Measurements from ENCODE around the gene MYO9A. TPM values are rescaled to one million over a fixed set of nuclear protein-coding genes. Genes with fewer than 3 reads are reported as not detected.

Gene MYO9A
- total RNA-seq, 1 donor from 2014 or later, result 79.5 TPM

DNA sequence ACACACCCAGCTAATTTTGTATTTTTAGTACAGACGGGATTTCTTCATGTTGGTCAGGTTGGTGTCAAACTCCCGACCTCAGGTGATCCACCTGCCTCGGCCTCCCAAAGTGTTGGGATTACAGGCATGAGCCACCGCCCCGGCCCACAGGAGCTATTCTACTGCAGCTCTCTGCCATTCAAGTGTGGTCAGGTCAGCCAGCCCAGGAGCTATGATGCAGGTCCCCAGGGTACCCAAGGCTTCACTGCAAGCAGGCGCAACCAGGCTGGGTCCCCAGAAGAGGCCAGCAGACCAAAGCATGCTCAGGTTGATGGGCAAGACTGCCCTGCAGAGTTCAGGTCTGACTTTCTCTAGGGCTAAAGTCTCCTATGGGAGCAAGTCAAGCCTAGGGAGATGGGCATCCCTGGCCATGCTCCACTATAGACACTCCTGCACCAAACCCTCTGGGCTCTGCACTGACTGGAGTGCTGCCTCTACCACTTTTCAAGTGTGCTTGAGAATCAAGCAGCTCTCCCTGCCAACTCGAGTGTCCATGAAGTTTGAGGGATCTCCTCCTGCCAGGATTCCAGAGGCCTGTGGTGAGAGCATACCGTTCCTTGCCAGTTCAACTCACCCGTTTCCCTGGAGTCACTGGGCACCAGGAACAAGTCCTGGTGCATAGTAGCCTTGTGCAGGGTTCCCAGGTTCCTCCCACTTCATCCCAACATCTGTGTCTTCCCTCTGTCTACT lies 30.9 kb downstream of the MYO9A start:
- TF ChIP-seq, protein P1, sequence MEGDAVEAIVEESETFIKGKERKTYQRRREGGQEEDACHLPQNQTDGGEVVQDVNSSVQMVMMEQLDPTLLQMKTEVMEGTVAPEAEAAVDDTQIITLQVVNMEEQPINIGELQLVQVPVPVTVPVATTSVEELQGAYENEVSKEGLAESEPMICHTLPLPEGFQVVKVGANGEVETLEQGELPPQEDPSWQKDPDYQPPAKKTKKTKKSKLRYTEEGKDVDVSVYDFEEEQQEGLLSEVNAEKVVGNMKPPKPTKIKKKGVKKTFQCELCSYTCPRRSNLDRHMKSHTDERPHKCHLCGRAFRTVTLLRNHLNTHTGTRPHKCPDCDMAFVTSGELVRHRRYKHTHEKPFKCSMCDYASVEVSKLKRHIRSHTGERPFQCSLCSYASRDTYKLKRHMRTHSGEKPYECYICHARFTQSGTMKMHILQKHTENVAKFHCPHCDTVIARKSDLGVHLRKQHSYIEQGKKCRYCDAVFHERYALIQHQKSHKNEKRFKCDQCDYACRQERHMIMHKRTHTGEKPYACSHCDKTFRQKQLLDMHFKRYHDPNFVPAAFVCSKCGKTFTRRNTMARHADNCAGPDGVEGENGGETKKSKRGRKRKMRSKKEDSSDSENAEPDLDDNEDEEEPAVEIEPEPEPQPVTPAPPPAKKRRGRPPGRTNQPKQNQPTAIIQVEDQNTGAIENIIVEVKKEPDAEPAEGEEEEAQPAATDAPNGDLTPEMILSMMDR (IDR thresholded peaks at IDR 0.05; ENCODE audit: unreplicated experiment), result no peak
- peaks cover 26% of the 10 kb centered on the region for H3K9me3 Mint-ChIP-seq
- no peak overlapping the region for H3K4me3 Mint-ChIP-seq
- H3K27ac Mint-ChIP-seq, result no peak overlapping the region
- H3K27me3 Mint-ChIP-seq (ENCODE audit: low read depth), result no peaks in the 10 kb centered on the region
- peaks cover 28% of the 10 kb centered on the region for H3K36me3 Mint-ChIP-seq
- peaks cover 6% of the 10 kb centered on the region for H3K4me1 Mint-ChIP-seq
- no peak for DNase-seq (ENCODE audit: low spot score in 2 of 2, unreplicated experiment in 2 of 2)

DNA sequence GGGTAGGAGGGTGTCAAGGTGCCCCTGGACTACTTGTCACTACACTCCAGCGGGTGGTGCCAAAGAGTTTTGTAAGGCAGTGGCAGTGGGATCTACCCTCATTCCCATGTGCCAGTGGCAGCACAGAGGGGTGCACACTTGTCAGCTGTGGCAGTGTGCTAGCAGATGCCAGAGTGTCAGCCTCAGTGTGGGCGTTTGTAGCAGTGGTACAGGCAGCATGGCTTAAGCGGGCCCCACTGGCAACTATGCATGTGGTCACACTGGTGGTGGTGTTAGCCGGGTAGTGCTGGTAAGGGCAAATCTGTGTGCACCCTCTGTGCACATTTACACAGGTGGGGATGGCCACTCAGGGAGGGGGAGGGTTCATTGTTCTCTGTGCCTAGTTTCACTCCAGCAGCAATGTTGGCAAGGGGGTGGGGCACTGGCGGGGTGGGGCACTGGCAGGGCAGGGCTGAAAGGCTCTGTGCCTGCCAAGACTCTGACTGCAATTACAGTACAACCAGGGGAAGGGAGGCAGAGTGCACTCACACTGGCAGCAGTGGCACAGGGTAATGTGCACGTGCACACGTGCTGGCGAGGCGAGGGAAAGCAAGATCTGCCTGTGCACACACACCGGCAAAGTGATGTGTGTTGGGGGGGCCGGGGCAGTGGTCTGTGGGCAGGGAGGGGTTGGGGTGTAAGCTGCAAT lies 31.8 kb downstream of the MYO9A start:
- no peak overlapping the region for H3K4me3 Mint-ChIP-seq
- peaks cover 31% of the 10 kb centered on the region for H3K9me3 Mint-ChIP-seq
- H3K27ac Mint-ChIP-seq, result no peak overlapping the region
- no peaks in the 10 kb centered on the region for H3K27me3 Mint-ChIP-seq (ENCODE audit: low read depth)
- TF ChIP-seq, protein P1 (IDR thresholded peaks at IDR 0.05; ENCODE audit: unreplicated experiment), result no peak
- no peak for DNase-seq (ENCODE audit: low spot score in 2 of 2, unreplicated experiment in 2 of 2)
- H3K36me3 Mint-ChIP-seq, result peaks cover 28% of the 10 kb centered on the region
- H3K4me1 Mint-ChIP-seq, result no peaks in the 10 kb centered on the region

GRCh38 chr15:72082176-72082575 lies 35.8 kb downstream of the MYO9A start:
- no peak for DNase-seq (ENCODE audit: low spot score in 2 of 2, unreplicated experiment in 2 of 2)
- TF ChIP-seq, protein P1 (IDR thresholded peaks at IDR 0.05; ENCODE audit: unreplicated experiment), result no peak
- Mint-ChIP-seq H3K4me1 (no peaks in the 10 kb centered on the region), H3K27ac (no peak overlapping the region), H3K4me3 (no peak overlapping the region), H3K36me3 (peaks cover 24% of the 10 kb centered on the region), H3K9me3 (peaks cover 31% of the 10 kb centered on the region), H3K27me3 (ENCODE audit: low read depth) (no peaks in the 10 kb centered on the region)

DNA sequence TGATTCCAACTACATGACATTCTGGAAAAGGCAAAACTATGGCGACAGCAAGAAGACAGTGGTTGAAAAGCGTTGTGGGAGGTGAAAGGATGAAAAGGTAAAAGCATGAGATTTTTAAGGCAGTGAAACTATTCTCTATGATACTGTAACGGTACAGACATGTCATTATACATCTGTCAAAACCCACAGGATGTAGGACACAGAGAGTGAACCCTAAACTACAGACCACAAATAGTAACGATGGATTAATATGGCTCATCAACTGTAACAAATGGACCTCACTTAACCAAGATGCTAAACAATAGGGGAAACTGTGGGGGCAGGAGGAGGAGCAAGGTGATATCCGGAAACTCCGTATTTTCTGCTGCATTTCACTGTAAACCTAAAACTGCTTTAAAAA lies 39.1 kb downstream of the MYO9A start:
- no peak for DNase-seq (ENCODE audit: low spot score in 2 of 2, unreplicated experiment in 2 of 2)
- Mint-ChIP-seq H3K27me3 (ENCODE audit: low read depth) (no peaks in the 10 kb centered on the region), H3K9me3 (peaks cover 29% of the 10 kb centered on the region), H3K36me3 (peaks cover 14% of the 10 kb centered on the region), H3K4me3 (no peak overlapping the region), H3K4me1 (peaks cover 6% of the 10 kb centered on the region), H3K27ac (no peak overlapping the region)
- TF ChIP-seq, protein P1 (IDR thresholded peaks at IDR 0.05; ENCODE audit: unreplicated experiment), result no peak

DNA sequence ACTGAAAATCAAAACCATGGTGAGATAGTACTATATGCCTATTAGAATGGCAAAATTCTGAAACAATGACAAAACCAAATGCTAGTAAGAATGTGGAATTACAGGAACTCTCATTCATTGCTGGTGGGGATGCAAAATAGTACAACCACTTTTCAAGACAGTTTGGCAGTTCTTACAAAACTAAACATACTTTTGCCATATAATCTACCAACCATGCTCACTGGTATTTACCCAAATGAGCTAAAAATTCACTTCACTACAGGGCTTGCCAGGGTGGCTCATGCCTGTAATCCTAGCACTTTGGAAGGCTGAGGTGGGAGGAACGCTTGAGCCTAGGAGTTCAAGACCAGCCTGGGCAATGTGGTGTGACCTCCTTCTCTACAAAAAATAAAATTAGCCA lies 40.0 kb downstream of the MYO9A start:
- no peak overlapping the region for H3K4me3 Mint-ChIP-seq
- no peak for DNase-seq (ENCODE audit: low spot score in 2 of 2, unreplicated experiment in 2 of 2)
- H3K27ac Mint-ChIP-seq, result no peak overlapping the region
- H3K9me3 Mint-ChIP-seq, result peaks cover 19% of the 10 kb centered on the region
- TF ChIP-seq, protein P1 (IDR thresholded peaks at IDR 0.05; ENCODE audit: unreplicated experiment), result no peak
- peaks cover 6% of the 10 kb centered on the region for H3K4me1 Mint-ChIP-seq
- H3K27me3 Mint-ChIP-seq (ENCODE audit: low read depth), result no peaks in the 10 kb centered on the region
- H3K36me3 Mint-ChIP-seq, result peaks cover 9% of the 10 kb centered on the region

All from mesothelial cell of epicardium (in vitro differentiated cells).